Measurements from ENCODE around the gene HSPG2.

- TF ChIP-seq CTCF (conservative IDR thresholded peaks at IDR 0.05; ENCODE audit: low read length) (no peak), EZH2phosphoT487 (IDR thresholded peaks at IDR 0.05; ENCODE audit: borderline replicate concordance, low read depth, low read length) (no peak)
These were observed 14.8 kb downstream of the HSPG2 start for GRCh38 chr1:21922090-21923013.
